Measurements from ENCODE around the gene NSD1. TPM values are rescaled to one million over a fixed set of nuclear protein-coding genes. Genes with fewer than 3 reads are reported as not detected.
A peak's percentile ranks its signal among the peaks of the same experiment; 100 is the strongest.

NSD1 gene
- total and polyA plus RNA-seq, 5 experiments from 2014 or later = 25.0 to 130 (median 43.1) TPM

- Mint-ChIP-seq H3K9me3 (no peaks in the 10 kb centered on the region), H3K36me3 (peaks cover 2 to 67% (median 3%) of the 10 kb centered on the region in 3 donors), H3K4me1 (peaks cover 9 to 15% (median 11%) of the 10 kb centered on the region in 4 donors), H3K27ac (no peak overlapping the region), H3K27me3 (no peaks in the 10 kb centered on the region), H3K4me3 (no peak overlapping the region)
- POLR2A ChIA-PET = interaction anchor here (0.7 kb wide), 1 partner anchor 171 kb away, joined by 6 read pairs; no protein-coding TSS in a partner anchor
- no peak for DNase-seq
- no peak for ATAC-seq
These were observed 60.7 kb downstream of the NSD1 start for GRCh38 chr5:177194268-177194667.

- Mint-ChIP-seq H3K4me3 (no peak overlapping the region), H3K27ac (peak overlapping the region in 4 of 10 donors; percentile 4 to 70 (median 50)), H3K9me3 (no peaks in the 10 kb centered on the region), H3K27me3 (no peaks in the 10 kb centered on the region), H3K36me3 (peaks cover 2 to 76% (median 3%) of the 10 kb centered on the region in 3 donors), H3K4me1 (peaks cover 9 to 13% (median 11%) of the 10 kb centered on the region in 4 donors)
- DNase-seq (no peak), ATAC-seq (no peak)
- POLR2A ChIA-PET = no interaction called here
These were observed 61.9 kb downstream of the NSD1 start for GRCh38 chr5:177195307-177195952.

GRCh38 chr5:177198738-177199137 is 65.2 kb downstream of the NSD1 start:
- peaks cover 2 to 75% (median 3%) of the 10 kb centered on the region in 3 donors for H3K36me3 Mint-ChIP-seq
- H3K4me3 Mint-ChIP-seq = no peak overlapping the region
- ATAC-seq = no peak
- POLR2A ChIA-PET = no interaction called here
- peak overlapping the region in 4 of 10 donors; percentile 4 to 64 (median 21) for H3K27ac Mint-ChIP-seq
- no peak for DNase-seq
- H3K4me1 Mint-ChIP-seq = peaks cover 9 to 15% (median 13%) of the 10 kb centered on the region in 4 donors
- no peaks in the 10 kb centered on the region for H3K27me3 Mint-ChIP-seq
- H3K9me3 Mint-ChIP-seq = no peaks in the 10 kb centered on the region

GRCh38 chr5:177204281-177204680 is 70.7 kb downstream of the NSD1 start:
- ATAC-seq = no peak
- H3K27me3 Mint-ChIP-seq = no peaks in the 10 kb centered on the region
- peak overlapping the region in 3 of 10 donors; percentile 7 to 68 (median 46) for H3K27ac Mint-ChIP-seq
- peaks cover 0 to 6% (median 5%) of the 10 kb centered on the region in 4 donors for H3K4me1 Mint-ChIP-seq
- POLR2A ChIA-PET = no interaction called here
- H3K4me3 Mint-ChIP-seq = no peak overlapping the region
- no peak for DNase-seq
- H3K36me3 Mint-ChIP-seq = peaks cover 0 to 82% (median 14%) of the 10 kb centered on the region in 3 donors
- no peaks in the 10 kb centered on the region for H3K9me3 Mint-ChIP-seq

- no peaks in the 10 kb centered on the region for H3K27me3 Mint-ChIP-seq
- POLR2A ChIA-PET = no interaction called here
- H3K4me1 Mint-ChIP-seq = peaks cover 0 to 11% (median 2%) of the 10 kb centered on the region in 4 donors
- H3K9me3 Mint-ChIP-seq = no peaks in the 10 kb centered on the region
- H3K27ac Mint-ChIP-seq = peak overlapping the region in 2 of 10 donors; percentile 25 to 63
- no peak for DNase-seq
- peaks cover 0 to 90% (median 31%) of the 10 kb centered on the region in 3 donors for H3K36me3 Mint-ChIP-seq
- no peak for ATAC-seq
- H3K4me3 Mint-ChIP-seq = no peak overlapping the region
These were observed 76.0 kb downstream of the NSD1 start for GRCh38 chr5:177209610-177210009.

- H3K36me3 Mint-ChIP-seq = peaks cover 0 to 94% (median 34%) of the 10 kb centered on the region in 3 donors
- H3K27me3 Mint-ChIP-seq = no peaks in the 10 kb centered on the region
- peaks cover 6 to 21% (median 11%) of the 10 kb centered on the region in 4 donors for H3K4me1 Mint-ChIP-seq
- POLR2A ChIA-PET = no interaction called here
- DNase-seq (no peak), ATAC-seq (no peak)
- H3K9me3 Mint-ChIP-seq = no peaks in the 10 kb centered on the region
- no peak overlapping the region for H3K4me3 Mint-ChIP-seq
- peak overlapping the region in 2 of 10 donors; percentile 53 to 72 for H3K27ac Mint-ChIP-seq
These were observed 78.7 kb downstream of the NSD1 start for GRCh38 chr5:177212242-177212641.

GRCh38 chr5:177220576-177220975 is 87.0 kb downstream of the NSD1 start:
- DNase-seq = no peak
- H3K27ac Mint-ChIP-seq = peak overlapping the region in 1 of 10 donors; percentile 47

GRCh38 chr5:177222269-177222668 is 88.7 kb downstream of the NSD1 start:
- POLR2A ChIA-PET = no interaction called here
- Mint-ChIP-seq H3K4me3 (no peak overlapping the region), H3K36me3 (peaks cover 0 to 72% (median 0%) of the 10 kb centered on the region in 3 donors), H3K27ac (no peak overlapping the region), H3K9me3 (no peaks in the 10 kb centered on the region), H3K27me3 (no peaks in the 10 kb centered on the region), H3K4me1 (peaks cover 20 to 50% (median 35%) of the 10 kb centered on the region in 4 donors)
- DNase-seq (no peak), ATAC-seq (no peak)

More at GRCh38 chr5:177220576-177220975, 87.0 kb downstream of the NSD1 start:
- ATAC-seq = no peak
- H3K36me3 Mint-ChIP-seq = peaks cover 0 to 73% (median under 1%) of the 10 kb centered on the region in 3 donors
- H3K9me3 Mint-ChIP-seq = no peaks in the 10 kb centered on the region
- H3K4me1 Mint-ChIP-seq = peaks cover 22 to 52% (median 43%) of the 10 kb centered on the region in 4 donors
- H3K4me3 Mint-ChIP-seq = peak overlapping the region in 1 of 10 donors; percentile 29
- POLR2A ChIA-PET = no interaction called here
- H3K27me3 Mint-ChIP-seq = no peaks in the 10 kb centered on the region

GRCh38 chr5:177225798-177226197 is 92.2 kb downstream of the NSD1 start:
- Mint-ChIP-seq H3K4me3 (no peak overlapping the region), H3K36me3 (peaks cover 0 to 70% (median 0%) of the 10 kb centered on the region in 3 donors), H3K27me3 (no peaks in the 10 kb centered on the region), H3K27ac (no peak overlapping the region), H3K4me1 (peaks cover 17 to 43% (median 29%) of the 10 kb centered on the region in 4 donors), H3K9me3 (no peaks in the 10 kb centered on the region)
- POLR2A ChIA-PET = no interaction called here
- ATAC-seq = no peak
- DNase-seq = no peak

- POLR2A ChIA-PET = no interaction called here
- H3K36me3 Mint-ChIP-seq = peaks cover 0 to 68% (median 0%) of the 10 kb centered on the region in 3 donors
- DNase-seq (no peak), ATAC-seq (no peak)
- no peak overlapping the region for H3K27ac Mint-ChIP-seq
- H3K9me3 Mint-ChIP-seq = no peaks in the 10 kb centered on the region
- no peaks in the 10 kb centered on the region for H3K27me3 Mint-ChIP-seq
- H3K4me3 Mint-ChIP-seq = no peak overlapping the region
- peaks cover 13 to 37% (median 25%) of the 10 kb centered on the region in 4 donors for H3K4me1 Mint-ChIP-seq
These were observed 93.3 kb downstream of the NSD1 start for GRCh38 chr5:177226860-177227259.

- no peak overlapping the region for H3K4me3 Mint-ChIP-seq
- H3K27ac Mint-ChIP-seq = peak overlapping the region in 3 of 10 donors; percentile 18 to 41 (median 33)
- no peaks in the 10 kb centered on the region for H3K9me3 Mint-ChIP-seq
- POLR2A ChIA-PET = no interaction called here
- peaks cover 0 to 71% (median 2%) of the 10 kb centered on the region in 3 donors for H3K36me3 Mint-ChIP-seq
- DNase-seq = no peak
- no peak for ATAC-seq
- H3K4me1 Mint-ChIP-seq = peaks cover 16 to 39% (median 26%) of the 10 kb centered on the region in 4 donors
- H3K27me3 Mint-ChIP-seq = no peaks in the 10 kb centered on the region
These were observed 95.2 kb downstream of the NSD1 start for GRCh38 chr5:177228751-177229150.

GRCh38 chr5:177230660-177231059 is 97.1 kb downstream of the NSD1 start:
- peak overlapping the region in 4 of 10 donors; percentile 10 to 75 (median 66) for H3K27ac Mint-ChIP-seq
- ATAC-seq (no peak), DNase-seq (no peak)
- no peak overlapping the region for H3K4me3 Mint-ChIP-seq
- no peaks in the 10 kb centered on the region for H3K9me3 Mint-ChIP-seq
- no peaks in the 10 kb centered on the region for H3K27me3 Mint-ChIP-seq
- peaks cover 17 to 43% (median 27%) of the 10 kb centered on the region in 4 donors for H3K4me1 Mint-ChIP-seq
- POLR2A ChIA-PET = interaction anchor here (0.6 kb wide), 1 partner anchor 265 kb away, joined by 3 read pairs; no protein-coding TSS in a partner anchor
- H3K36me3 Mint-ChIP-seq = peaks cover 0 to 68% (median 2%) of the 10 kb centered on the region in 3 donors

- Mint-ChIP-seq H3K4me1 (peaks cover 17 to 40% (median 27%) of the 10 kb centered on the region in 4 donors), H3K27ac (no peak overlapping the region), H3K4me3 (no peak overlapping the region), H3K36me3 (peaks cover 0 to 68% (median 5%) of the 10 kb centered on the region in 3 donors), H3K9me3 (no peaks in the 10 kb centered on the region), H3K27me3 (no peaks in the 10 kb centered on the region)
- DNase-seq (no peak), ATAC-seq (no peak)
- POLR2A ChIA-PET = no interaction called here
These were observed 98.1 kb downstream of the NSD1 start for GRCh38 chr5:177231479-177232250.
